Heart left ventricle (tissue), 16 donors: ENCODE measurements around the gene IPO11. TPM values are rescaled to one million over a fixed set of nuclear protein-coding genes. Genes with fewer than 3 reads are reported as not detected.

Experiments
- ATAC-seq, 4 donors: fragments of 200-7000 bp; cut with Tn5 transposase; one replicate each; pipeline ENCODE4 v1.9.1; 2020 to 2022; ENCODE audit warnings: moderate library complexity in 4 of 4, mild to moderate bottlenecking in 3 of 4, moderate number of reproducible peaks in 1 of 4
- DNase-seq, 5 donors: peaks; one replicate each; pipeline ENCODE4 v3.0.0-alpha.2; 2020
- H3K27ac ChIP-seq, 12 donors: fragments of 200-600 bp; sonication (generic) in 4 of 12; one replicate each; pipeline versions ENCODE4 v1.5.0 to v1.8.0; 2016 to 2022; ENCODE audit warnings: mild to moderate bottlenecking in 2 of 12
- H3K27me3 ChIP-seq, 9 donors: fragments of 200-600 bp; sonication (generic) in 2 of 9; one replicate each; pipeline versions ENCODE4 v1.5.1 to v1.8.0; 2016 to 2022; ENCODE audit warnings: mild to moderate bottlenecking in 3 of 9
- H3K36me3 ChIP-seq, 9 donors: fragments of 200-600 bp; sonication (generic) in 2 of 9; one replicate each; pipeline versions ENCODE4 v1.5.0 to v1.8.0; 2018 to 2022; ENCODE audit warnings: mild to moderate bottlenecking in 2 of 9
- H3K4me1 ChIP-seq, 12 donors: fragments of 200-600 bp; sonication (generic) in 4 of 12; one replicate each; pipeline versions ENCODE4 v1.5.0 to v1.8.0; 2016 to 2022; ENCODE audit warnings: mild to moderate bottlenecking in 3 of 12
- H3K4me3 ChIP-seq, 12 donors: fragments of 200-600 bp; sonication (generic) in 4 of 12; one replicate each; pipeline versions ENCODE4 v1.5.0 to v1.8.0; 2017 to 2022; ENCODE audit warnings: mild to moderate bottlenecking in 9 of 12, moderate library complexity in 4 of 12
- H3K9me3 ChIP-seq, 12 donors: fragments of 200-600 bp; sonication (generic) in 4 of 12; one replicate each; pipeline versions ENCODE4 v1.5.0 to v1.8.0; 2016 to 2022; ENCODE audit warnings: mild to moderate bottlenecking in 1 of 12
- POLR2A ChIP-seq, 2 donors: fragments of 450-650 bp; IDR thresholded peaks; one replicate each; pipeline ENCODE4 v1.6.1; 2017; ENCODE audit warnings: antibody characterized with exemption in 2 of 2, mild to moderate bottlenecking in 2 of 2, moderate library complexity in 2 of 2
- WGBS, 4 donors: extraction: QIAGEN DNeasy Blood & Tissue Kit in 2 of 4; methylation state at CpG; one replicate each; pipeline versions ENCODE4 v1.1.5 to v1.1.7; 2013 to 2018; 5-methylcytosine and 5-hydroxymethylcytosine counted together
- intact Hi-C, 10 donors: fragments of 100-400 bp; cut with DNase I; formaldehyde crosslinking; loops; one replicate each; pipeline versions ENCODE4 v1.11.1 to v1.14.2; 2022
- polyA plus RNA-seq, 2 donors: library from polyadenylated mRNA; stranded (reverse); fragments of 200-250 nt; gene quantifications; one replicate each; pipeline ENCODE4 v1.2.3, GENCODE V29; 2013
- total RNA-seq, 9 donors: library from RNA; depleted of rRNA in 2 of 9; stranded (reverse); fragments of >200 nt in 2 of 9; fragmentation: NEBNext Ultra II Directional in 3 of 9; extraction: Animal tissue kit (Norgen Biotek cat#: 25700) in 3 of 9; gene quantifications; one replicate each; pipeline versions ENCODE4 v1.1.0 to v1.2.4, GENCODE V29; 2016 to 2023
- TF ChIP-seq, protein P1 (sequence below), 12 donors: fragments of 200-600 bp; sonication (generic) in 4 of 12; IDR thresholded peaks; one replicate each; pipeline versions ENCODE4 v1.5.0 to v1.8.0; 2018 to 2022; ENCODE audit warnings: antibody characterized with exemption in 12 of 12, mild to moderate bottlenecking in 5 of 12
- donor health status: ischemic (EF 13 %, LVEDD 7.1; RV severe dilation, severe dysfunction).
- donor health status: healthy with polysubstance abuse.
- donor health status: DM: no; HTN: yes; CAD: no.
- donor health status: DM: no; HTN: no; CAD: no.
- donor health status: ischemic (EF 25% LVEDD 6.9; RV normal size, moderate dysfunction).
- donor health status: ischemic (EF 25% LVEDD 5.7; RV mildly dilated, moderate dysfunction).
- donor health status: healthy.
- donor health status: DM: yes; HTN: yes; CAD: no.
- donor health status: ischemic (EF 35%, LVEDD 5.7; RV mildly dilated, moderate dysfunction).
- donor health status: nonischemic (EF 11% LVEDD 7.7; RV severe dilation, severe dysfunction).
- donor health status: DM: yes; HTN: yes; CAD: no.
- donor health status: PGD.
- donor health status: ischemic (EF 29% LVEDD 5.4; RV normal size, mild dysfunction).
- donor health status: nonischemic (EF 23%, LVEDD 6.1; RV moderate dilation, normal function).

The IPO11 gene
- total and polyA plus RNA-seq, 11 donors: 8.2 to 40.4 (median 29.1) TPM

DNA sequence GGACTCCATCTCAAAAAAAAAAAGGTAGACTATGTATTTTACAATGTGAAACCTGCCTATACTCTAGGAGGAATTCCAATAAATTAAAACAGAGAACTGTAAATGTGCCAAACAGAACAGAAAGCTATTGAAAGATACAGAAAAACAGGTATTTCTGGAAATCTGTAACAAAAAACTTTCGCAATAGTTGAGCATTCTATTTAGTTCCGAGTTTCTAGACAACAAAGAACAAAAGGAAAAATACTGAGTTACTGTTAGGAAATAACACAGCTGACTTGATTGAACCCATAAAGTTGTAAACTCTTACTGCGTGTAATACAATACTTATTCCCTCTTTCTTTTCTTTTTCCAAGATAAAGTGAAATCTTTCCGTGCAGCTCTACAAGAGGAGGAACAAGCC, 27.4 kb upstream of the IPO11 start:
- no peak overlapping the region for H3K4me3 ChIP-seq
- WGBS, 4 donors: 89 to 91% (median 90%) methylated on average over 4 of the region's 4 CpGs
- ATAC-seq: no peak
- peaks cover 0 to 98% (median 83%) of the 10 kb centered on the region in 9 donors for H3K36me3 ChIP-seq
- H3K27ac ChIP-seq: no peak overlapping the region
- intact Hi-C loops: no loop called here
- TF ChIP-seq, protein P1, sequence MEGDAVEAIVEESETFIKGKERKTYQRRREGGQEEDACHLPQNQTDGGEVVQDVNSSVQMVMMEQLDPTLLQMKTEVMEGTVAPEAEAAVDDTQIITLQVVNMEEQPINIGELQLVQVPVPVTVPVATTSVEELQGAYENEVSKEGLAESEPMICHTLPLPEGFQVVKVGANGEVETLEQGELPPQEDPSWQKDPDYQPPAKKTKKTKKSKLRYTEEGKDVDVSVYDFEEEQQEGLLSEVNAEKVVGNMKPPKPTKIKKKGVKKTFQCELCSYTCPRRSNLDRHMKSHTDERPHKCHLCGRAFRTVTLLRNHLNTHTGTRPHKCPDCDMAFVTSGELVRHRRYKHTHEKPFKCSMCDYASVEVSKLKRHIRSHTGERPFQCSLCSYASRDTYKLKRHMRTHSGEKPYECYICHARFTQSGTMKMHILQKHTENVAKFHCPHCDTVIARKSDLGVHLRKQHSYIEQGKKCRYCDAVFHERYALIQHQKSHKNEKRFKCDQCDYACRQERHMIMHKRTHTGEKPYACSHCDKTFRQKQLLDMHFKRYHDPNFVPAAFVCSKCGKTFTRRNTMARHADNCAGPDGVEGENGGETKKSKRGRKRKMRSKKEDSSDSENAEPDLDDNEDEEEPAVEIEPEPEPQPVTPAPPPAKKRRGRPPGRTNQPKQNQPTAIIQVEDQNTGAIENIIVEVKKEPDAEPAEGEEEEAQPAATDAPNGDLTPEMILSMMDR (IDR thresholded peaks at IDR 0.05): no peak
- no peak for TF ChIP-seq POLR2A (IDR thresholded peaks at IDR 0.05)
- H3K4me1 ChIP-seq: peaks cover 0 to 19% (median 2%) of the 10 kb centered on the region in 12 donors
- no peaks in the 10 kb centered on the region for H3K27me3 ChIP-seq
- no peaks in the 10 kb centered on the region for H3K9me3 ChIP-seq
- no peak for DNase-seq

GRCh38 chr5:62385816-62386400, 26.7 kb upstream of the IPO11 start:
- Histone ChIP-seq H3K36me3 (peaks cover 0 to 98% (median 83%) of the 10 kb centered on the region in 9 donors), H3K27me3 (no peaks in the 10 kb centered on the region), H3K9me3 (no peaks in the 10 kb centered on the region), H3K4me1 (peaks cover 0 to 19% (median 2%) of the 10 kb centered on the region in 12 donors), H3K4me3 (no peak overlapping the region), H3K27ac (no peak overlapping the region)
- no peak for TF ChIP-seq POLR2A (IDR thresholded peaks at IDR 0.05)
- TF ChIP-seq, protein P1 (IDR thresholded peaks at IDR 0.05): no peak
- no peak for DNase-seq
- intact Hi-C loops: no loop called here
- WGBS, 4 donors: 80 to 91% (median 87%) methylated on average over 2 of the region's 2 CpGs
- ATAC-seq: no peak

GRCh38 chr5:62386824-62387223, 25.7 kb upstream of the IPO11 start:
- no peaks in the 10 kb centered on the region for H3K27me3 ChIP-seq
- intact Hi-C loops: no loop called here
- DNase-seq: no peak
- peak in 3 of 4 donors; percentile 41 to 71 (median 50) for ATAC-seq
- peak overlapping the region in 7 of 12 donors; percentile 1 to 65 (median 37) for H3K27ac ChIP-seq
- no peaks in the 10 kb centered on the region for H3K9me3 ChIP-seq
- peaks cover 0 to 19% (median 2%) of the 10 kb centered on the region in 12 donors for H3K4me1 ChIP-seq
- peaks cover 0 to 98% (median 83%) of the 10 kb centered on the region in 9 donors for H3K36me3 ChIP-seq
- no peak overlapping the region for H3K4me3 ChIP-seq
- TF ChIP-seq, protein P1 (IDR thresholded peaks at IDR 0.05): no peak
- TF ChIP-seq POLR2A (IDR thresholded peaks at IDR 0.05): no peak

- no peaks in the 10 kb centered on the region for H3K27me3 ChIP-seq
- TF ChIP-seq POLR2A (IDR thresholded peaks at IDR 0.05): no peak
- TF ChIP-seq, protein P1 (IDR thresholded peaks at IDR 0.05): no peak
- no peak for ATAC-seq
- no peaks in the 10 kb centered on the region for H3K4me1 ChIP-seq
- H3K27ac ChIP-seq: no peak overlapping the region
- DNase-seq: no peak
- peaks cover 3 to 100% (median 97%) of the 10 kb centered on the region in 9 donors for H3K36me3 ChIP-seq
- H3K9me3 ChIP-seq: no peaks in the 10 kb centered on the region
- H3K4me3 ChIP-seq: no peak overlapping the region
- intact Hi-C loops: loop anchor here in 1 of 10 donors (10.0 kb wide), 1 partner anchor 81 kb away; no protein-coding TSS in a partner anchor
- 86 to 98% (median 90%) methylated on average over 5 of the region's 5 CpGs for WGBS, 4 donors
These were observed 17.2 kb upstream of the IPO11 start for GRCh38 chr5:62395210-62395950.
